Activated T-helper 1 cell treated with anti-CD3 and anti-CD28 coated beads, Interleukin-2, amount 50 U/mL, for 16 hours (primary cell): Measurements from ENCODE around the gene RREB1.
"Not testable (repeated sequence)": the region's sequence is repeated elsewhere in the genome, so short reads cannot be mapped to it uniquely, and the experiment has no call there.

Source experiments
- DNase-seq, 2 donors: peaks; one replicate each; pipeline ENCODE4 v3.0.0-alpha.2; 2020; ENCODE audit warnings: low read depth in 1 of 2, low spot score in 1 of 2

RREB1 gene

DNA sequence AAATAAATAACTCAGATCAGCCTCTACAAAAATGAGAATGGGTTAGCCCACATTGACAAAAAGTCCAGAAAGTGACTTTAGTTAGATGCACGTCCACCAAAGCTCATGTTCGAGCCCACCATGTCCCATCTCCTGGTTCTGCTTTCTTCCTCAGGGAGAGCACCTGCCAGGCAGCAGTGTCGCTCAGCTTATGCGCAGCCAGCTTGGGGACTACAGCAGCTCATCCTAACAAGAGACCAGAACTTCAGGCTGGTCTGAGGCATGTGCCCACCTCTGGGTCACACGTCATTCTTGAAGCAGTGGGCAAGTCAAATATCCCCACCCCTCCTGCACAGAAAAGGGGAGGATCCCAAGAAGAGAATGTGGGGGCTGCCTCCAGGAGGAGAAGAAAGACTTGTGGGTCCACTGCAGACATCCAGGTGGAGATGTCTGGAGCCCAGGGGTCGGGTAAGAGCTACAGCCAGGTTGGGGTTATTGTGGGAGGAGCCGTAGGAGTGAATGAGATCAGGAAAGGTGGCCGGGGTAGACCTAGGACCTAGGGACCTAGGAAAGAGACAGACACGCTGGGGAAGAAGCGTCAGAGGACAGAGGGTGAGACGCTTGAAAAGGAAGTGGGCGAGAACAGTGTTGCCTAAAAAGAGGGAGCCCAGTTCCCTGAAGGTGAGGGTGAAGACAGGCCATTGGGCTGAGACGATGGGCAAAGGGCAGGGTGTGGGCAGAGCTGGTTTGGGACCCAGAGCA is 152.7 kb downstream of the RREB1 start:
- no peak for DNase-seq

- DNase-seq = peak in 1 of 2 donors; percentile 6
These were observed 153.5 kb downstream of the RREB1 start for GRCh38 chr6:7261032-7261841.

- DNase-seq = no peak
These were observed 154.2 kb downstream of the RREB1 start for GRCh38 chr6:7261852-7262461.

DNA sequence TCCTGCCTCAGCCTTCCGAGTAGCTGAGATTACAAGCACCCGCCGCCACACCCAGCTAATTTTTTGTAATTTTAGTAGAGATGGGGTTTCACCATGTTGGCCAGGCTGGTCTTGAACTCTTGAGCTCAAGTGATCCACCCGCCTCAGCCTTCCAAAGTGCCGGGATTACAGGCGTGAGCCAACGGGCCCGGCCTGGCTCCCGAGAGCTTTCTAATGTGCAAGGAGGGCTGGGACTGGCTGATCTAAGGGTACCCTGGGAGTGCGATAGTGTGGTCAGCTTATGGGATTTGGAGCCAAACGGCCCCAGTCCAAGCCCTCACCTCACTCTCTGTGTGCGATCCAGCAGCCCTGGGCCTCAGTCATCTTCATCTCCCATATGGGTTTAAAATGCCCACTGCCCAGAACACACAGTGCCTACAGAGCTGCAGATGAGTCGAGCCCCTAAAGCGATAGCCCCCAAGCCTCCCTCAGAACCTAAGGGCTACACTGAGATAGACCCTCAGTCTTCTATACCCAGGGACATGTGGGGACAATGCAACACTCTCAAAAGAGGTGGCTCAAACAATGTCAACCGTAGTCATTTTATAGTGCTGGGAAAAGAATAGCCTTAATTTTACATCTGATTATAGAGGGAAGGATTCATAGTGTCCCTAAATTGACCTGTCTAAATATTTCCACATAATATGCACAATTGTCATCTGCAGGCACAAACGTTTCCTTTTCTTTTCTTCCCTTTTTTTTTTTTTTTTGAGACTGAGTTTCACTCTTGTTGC is 155.2 kb downstream of the RREB1 start:
- no peak for DNase-seq

DNA sequence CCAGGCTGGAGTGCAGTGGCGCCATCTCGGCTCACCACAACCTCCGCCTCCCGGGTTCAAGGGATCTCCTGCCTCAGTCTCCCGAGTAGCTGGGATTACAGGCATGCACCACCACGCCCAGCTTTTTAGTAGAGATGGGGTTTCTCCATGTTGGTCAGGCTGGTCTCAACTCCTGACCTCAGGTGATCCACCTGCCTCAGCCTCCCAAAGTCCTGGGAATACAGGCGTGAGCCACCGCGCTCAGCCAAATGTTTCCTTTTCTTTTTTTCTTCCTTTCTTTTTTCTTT is 155.7 kb downstream of the RREB1 start:
- not testable (repeated sequence) for DNase-seq

DNA sequence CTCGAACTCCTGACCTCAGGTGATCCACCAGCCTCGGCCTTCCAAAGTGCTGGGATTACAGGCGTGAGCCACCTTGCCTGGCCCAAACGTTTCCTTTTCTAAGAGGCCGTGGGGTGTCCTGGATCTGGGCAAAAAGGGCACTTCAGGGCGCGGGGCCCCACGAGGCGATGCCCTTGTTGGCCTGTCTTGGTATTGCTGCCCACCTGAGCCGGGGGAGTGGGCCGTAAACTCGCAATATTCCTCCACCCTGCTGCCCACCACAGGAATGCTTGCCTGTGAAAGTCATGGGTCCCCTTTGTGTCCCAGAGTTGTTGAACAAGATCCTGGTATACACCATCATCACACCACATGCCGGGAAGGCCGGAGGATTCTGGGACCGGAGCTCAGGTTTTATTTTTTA is 156.3 kb downstream of the RREB1 start:
- DNase-seq = no peak

GRCh38 chr6:7264686-7265384 is 157.1 kb downstream of the RREB1 start:
- no peak for DNase-seq

DNA sequence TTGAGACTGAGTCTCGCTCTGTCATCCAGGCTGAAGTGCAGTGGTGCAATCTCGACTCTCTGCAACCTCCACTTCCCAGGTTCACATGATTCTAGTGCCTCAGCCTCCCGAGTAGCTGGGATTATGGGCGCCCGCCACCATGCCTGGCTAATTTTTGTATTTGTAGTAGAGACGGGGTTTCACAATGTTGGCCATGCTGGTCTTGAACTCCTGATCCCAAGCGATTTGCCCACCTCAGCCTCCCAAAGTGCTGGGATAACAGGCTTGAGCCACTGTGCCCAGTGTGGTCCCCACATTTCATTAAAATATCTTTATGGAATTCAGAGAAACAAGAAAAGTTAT is 157.6 kb downstream of the RREB1 start:
- not testable (repeated sequence) for DNase-seq

DNA sequence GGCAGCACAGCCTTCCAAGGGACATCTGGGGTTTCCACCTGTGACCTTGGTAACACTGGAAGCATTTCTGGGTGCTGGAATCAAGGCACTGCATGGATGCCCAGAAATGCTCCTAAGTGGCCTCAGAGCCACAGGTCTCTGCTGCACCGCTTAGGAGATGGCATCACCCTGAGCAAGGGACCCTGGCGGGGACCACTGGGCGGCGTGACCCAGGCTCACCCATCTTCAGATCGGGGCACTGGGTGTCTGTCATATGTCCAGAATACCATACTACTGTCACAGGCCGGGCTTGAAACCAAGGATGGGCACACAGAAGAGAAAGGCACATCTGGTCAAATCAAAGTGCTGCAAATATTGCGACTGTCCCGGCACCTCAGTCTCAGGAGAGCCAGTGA is 159.3 kb downstream of the RREB1 start:
- no peak for DNase-seq

- DNase-seq = no peak
These were observed 159.8 kb downstream of the RREB1 start for GRCh38 chr6:7267466-7268091.

DNA sequence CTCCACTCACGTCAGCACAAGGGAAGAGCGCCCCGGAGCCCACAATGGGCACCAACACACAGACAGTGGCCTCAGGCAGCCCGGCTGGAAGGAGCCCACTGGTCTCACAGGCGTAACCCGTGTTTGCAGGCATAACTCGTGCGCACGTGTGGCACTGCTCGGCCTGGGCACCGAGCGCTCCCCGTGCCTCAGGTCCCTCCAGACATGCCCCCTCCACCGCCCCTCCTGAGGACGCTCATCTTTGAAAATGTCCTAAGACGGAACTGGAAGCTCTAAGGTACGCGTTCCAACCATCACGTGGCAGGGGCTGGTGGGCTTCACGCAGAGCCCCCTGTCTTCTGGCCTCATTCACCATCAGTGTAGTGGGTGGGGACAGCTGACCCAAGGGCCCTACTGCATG is 160.6 kb downstream of the RREB1 start:
- no peak for DNase-seq

DNA sequence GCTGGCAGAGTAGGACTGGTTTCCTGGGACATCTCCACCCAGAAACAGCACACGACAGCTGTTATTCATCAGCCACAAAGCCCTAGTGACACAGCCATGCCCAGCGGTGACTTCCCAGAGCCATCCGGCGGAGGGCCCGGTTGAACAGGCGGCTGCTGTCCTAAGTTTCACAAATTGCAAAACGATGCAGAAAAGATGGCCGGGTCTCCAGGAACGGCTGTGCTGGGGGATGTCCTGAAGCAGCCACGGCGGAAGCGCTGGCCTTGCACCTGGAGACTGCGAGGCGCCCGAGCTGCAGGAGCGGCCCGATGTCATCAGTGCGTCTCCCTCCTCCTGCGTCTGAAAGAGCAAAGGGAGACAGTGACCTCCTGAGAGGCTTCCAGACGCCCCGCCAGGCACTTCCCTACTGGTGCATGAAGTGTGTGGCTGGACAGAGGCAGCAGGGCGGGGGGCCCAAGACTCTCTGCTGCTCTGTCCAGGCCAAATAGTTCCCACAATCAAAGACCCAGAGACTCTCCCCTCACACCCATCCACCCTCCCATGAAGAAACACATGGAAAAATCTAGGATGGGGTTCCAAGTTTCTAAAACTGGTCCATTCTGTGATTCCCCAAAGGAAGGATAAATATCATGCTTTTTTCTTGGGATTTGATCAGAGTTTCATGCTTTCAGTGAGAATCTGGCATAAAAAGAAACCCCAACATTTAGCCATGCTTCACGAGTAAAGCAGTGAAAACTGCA is 161.2 kb downstream of the RREB1 start:
- no peak for DNase-seq

GRCh38 chr6:7269816-7270215 is 162.1 kb downstream of the RREB1 start:
- no peak for DNase-seq

DNA sequence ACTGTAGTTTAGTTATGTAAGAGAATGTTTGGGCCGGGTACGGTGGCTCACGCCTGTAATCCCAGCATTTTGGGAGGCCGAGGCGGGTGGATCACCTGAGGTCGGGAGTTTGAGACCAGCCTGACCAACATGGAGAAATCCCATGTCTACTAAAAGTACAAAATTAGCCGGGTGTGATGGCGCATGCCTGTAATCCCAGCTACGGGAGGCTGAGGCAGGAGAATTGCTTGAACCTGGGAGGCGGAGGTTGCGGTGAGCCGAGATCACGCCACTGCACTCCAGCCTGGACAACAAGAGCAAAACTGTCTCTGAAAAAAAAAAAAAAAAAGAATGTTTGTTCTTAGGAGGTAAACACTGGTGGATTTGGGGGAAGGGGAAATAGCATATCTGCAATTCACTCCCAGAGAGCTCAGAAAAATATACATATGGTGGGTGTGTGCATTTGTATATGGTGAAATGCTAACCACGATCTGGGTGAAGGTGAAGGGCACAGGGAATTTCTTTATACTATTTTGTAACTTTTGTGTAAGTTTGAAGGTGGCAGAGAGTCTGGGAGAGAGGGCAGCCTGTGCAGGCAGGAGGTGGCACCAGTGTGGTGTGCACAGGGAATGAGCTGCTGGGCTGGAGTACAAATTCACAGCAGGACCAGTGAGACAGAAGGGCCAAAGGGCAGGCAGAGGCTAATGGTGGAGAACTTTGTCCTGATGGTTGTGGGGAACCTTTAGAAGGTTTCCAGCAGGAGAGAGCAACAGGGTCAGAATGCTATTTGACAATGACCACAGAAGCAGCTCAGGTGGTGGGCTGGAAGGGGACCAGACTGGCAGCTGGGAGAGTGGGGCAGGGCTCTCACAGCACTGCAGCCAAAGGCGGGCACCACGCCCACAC is 162.8 kb downstream of the RREB1 start:
- DNase-seq = no peak

DNA sequence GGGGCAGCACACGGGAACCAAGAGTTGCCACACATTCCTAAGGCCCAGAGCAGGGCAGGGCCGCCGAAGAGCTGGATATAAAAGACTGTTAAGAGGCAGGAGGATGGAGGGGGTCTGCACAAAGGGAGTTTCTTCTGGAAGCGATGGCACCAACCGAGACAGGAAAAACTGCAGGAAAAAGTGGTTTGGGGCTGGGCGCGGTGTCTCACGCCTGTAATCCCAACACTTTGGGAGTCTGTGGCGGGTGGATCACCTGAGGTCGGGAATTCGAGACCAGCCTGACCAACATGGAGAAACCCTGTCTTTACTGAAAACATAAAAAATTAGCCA is 163.4 kb downstream of the RREB1 start:
- no peak for DNase-seq

- DNase-seq = no peak
These were observed 165.9 kb downstream of the RREB1 start for GRCh38 chr6:7273709-7274108.

DNA sequence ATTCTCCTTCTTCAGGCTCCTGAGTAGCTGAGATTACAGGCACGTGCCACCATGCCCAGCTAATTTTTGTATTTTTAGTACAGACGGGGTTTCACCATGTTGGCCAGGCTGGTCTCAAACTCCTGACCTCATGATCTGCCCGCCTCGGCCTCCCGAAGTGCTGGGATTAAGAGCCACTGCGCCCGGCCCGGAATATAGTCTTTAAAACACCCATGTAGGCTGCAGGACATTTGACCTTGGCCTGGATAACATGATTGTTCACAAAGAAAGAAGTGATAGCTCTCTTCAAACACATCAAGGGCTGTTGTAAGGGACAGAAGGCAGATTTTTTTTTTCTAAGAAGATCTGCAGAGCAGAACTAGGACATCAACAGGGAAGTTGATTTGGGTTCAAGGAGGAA is 166.8 kb downstream of the RREB1 start:
- not testable (repeated sequence) for DNase-seq

DNA sequence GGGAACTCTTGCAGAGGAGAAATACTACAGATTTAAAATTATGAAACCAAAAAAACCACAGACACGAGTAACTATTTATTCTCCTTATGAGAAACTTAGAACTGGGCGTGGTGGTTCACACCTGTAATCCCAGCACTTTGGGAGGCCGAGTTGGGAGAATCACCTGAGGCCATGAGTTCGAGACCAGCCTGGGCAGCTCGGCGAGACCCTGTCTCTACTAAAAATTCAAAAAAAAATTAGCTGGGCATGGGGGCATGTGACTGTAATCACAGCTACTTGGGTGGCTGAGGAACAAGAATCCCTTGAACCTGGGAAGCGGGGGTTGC is 168.4 kb downstream of the RREB1 start:
- DNase-seq = no peak
